Keratinocyte (primary cell): ENCODE data around the gene ELAVL2.

Source experiments
- CTCF ChIP-seq, 3 experiments: IDR thresholded peaks in 1 of 3; conservative IDR thresholded peaks in 1 of 3; optimal IDR thresholded peaks in 1 of 3; 2 replicates in 2 of 3; 3 replicates in 1 of 3; pipeline versions ENCODE3 to v1.5.1; 2011; ENCODE audit warnings: low read length in 3 of 3, mild to moderate bottlenecking in 3 of 3, moderate library complexity in 2 of 3, control low read depth in 1 of 3, inconsistent platforms in 1 of 3; ENCODE audit not compliant: insufficient read depth in 2 of 3; ENCODE audit errors: extremely low read depth in 1 of 3
- EZH2 ChIP-seq: IDR thresholded peaks from one replicate; pipeline ENCODE4 v1.6.1; 2012; ENCODE audit warnings: inconsistent platforms, mild to moderate bottlenecking, low read length, moderate library complexity

DNA sequence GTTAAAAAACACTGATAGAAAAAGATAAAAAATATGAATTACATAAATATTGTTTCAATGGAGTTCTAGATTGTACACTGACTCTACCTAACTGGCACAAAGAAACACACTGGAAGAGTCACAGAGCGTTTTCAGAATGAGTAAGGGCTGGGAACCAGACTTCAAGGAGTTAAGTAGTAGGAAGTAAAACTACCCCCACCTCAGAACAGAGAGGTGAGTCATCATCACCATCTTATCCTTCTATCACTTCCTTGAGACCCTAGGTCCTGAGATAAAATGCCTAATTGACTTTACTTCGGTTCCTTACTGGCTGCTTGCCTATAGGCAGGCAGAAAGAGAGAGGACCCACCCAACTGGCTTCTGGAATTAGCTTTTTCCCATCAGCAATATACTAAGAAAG is 79.7 kb downstream of the ELAVL2 start:
- TF ChIP-seq CTCF (optimal IDR thresholded peaks at IDR 0.05 in 1 of 3, IDR thresholded peaks at IDR 0.05 in 1 of 3, conservative IDR thresholded peaks at IDR 0.05 in 1 of 3; ENCODE audit: extremely low read depth in 1 of 3, insufficient read depth in 2 of 3, low read length in 3 of 3), result no peak
- TF ChIP-seq EZH2, result no peak
